HG02623 (cell line): Measurements from ENCODE around the gene OFD1.

Source experiments
- ATAC-seq: cut with Tn5 transposase; IDR thresholded peaks from one replicate; pipeline ENCODE4 v1.9.1; 2021; ENCODE audit warnings: moderate library complexity; ENCODE audit not compliant: unreplicated experiment

OFD1 gene

DNA sequence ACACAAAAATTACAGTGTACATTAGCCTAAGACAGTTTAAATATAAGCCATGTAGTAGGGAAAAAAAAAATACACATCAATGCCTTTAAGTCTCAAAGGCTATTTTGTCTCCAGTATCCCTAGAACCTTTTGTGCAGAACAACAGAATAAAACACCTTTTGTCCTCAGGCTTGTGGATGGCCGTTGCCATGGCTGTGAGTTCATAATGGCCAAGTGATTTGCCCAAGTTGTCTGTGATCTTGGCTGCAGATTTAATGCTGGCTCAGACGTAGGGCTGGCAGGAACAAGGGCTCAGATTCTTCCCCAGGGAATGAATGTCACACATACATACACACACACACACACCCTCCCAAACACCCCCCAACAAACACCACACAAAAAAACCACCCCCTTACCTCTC lies 57.0 kb downstream of the OFD1 start:
- ATAC-seq = no peak

DNA sequence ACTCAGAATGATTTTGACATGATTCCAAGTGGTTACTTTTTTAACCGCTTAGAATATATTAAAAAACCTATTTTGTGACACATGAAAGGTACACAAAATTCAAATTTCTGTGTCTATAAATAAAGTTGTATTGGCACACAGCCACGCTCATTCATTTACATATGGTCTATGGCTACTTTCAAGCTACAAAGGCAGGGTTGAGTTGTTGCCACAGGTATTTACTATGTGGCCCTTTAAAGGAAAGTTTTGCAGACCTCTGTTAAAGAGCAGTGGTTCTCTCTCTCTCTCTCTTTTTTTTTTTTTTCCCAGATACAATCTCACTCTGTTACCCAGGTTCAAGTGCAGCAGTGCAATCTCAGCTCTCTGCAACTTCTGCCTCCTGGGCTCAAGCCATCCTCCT lies 59.3 kb downstream of the OFD1 start:
- no peak for ATAC-seq

DNA sequence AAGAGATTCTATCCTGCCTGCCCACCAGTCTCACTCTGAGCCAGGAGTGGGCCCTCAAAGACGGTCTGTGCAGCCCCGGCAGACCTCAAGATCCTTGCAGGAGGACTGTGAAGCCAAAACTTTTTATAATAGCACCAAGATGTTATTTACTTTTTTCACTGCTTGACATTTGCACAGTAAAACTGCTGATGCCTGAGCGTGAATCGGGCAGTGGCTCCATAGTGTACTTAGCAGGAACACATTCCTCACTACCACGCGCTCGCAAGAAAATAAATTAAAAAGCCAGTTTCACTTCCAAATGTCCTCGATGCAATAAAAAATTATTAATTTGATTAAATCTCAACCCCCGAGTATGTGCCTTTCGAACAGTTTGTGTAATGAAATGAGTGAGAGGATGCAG lies 59.9 kb downstream of the OFD1 start:
- no peak for ATAC-seq

DNA sequence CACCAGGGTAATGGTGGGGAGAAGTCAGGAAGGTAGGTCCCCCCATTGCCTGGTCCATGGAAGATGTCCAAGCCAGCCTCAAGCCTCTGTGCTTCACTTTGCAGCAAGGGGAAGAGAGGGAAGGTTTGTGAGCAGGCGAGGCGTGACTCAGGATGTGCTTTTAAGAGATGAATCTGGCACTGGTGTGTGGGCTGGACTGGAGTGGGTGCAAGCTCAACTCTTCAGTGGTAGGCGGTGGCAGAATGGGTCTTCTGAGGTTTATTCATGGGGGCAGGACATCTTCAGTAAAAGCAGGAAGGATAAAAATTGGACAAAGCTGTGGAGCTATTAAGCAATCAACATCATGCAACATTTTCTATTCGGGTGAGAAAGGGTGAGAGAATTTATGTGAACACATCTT lies 63.0 kb downstream of the OFD1 start:
- ATAC-seq = no peak

DNA sequence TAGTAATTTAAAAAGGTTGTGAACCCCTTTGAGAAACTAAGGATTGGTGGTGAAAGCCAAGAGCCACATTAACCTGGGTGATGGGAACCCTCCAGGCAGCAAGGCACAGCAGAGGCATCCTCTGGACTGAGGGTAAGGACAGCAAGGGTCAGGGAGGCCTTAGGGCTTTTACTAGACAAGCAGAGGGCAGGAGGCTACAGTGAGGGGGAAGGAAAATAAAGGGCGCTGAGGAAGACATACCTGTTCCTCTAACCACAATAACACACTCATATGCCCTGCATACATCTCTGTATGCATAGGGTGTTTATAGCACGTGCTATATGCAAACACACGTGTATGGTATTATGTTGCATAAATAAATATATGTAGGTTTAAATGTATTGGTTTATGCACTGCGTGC lies 63.6 kb downstream of the OFD1 start:
- no peak for ATAC-seq

DNA sequence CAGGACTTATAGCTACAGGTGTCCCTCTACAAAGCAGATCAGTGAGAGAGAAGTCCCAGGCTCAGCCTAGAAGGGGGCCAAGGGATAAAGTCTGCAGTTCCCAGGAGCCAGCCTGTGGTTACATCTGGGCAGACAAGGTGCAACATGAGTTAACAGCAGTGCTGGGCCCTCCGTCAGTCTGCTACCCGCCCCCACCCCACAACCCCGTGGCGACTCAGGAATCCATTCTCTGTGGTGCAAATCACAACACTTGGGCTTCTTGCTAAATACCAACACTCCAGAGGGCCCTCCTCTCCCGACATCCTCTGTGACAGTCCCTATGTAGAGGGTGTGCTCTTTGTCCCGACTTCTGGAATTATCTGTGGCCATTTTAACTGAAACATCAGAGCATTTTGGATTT lies 68.6 kb downstream of the OFD1 start:
- ATAC-seq = no peak

DNA sequence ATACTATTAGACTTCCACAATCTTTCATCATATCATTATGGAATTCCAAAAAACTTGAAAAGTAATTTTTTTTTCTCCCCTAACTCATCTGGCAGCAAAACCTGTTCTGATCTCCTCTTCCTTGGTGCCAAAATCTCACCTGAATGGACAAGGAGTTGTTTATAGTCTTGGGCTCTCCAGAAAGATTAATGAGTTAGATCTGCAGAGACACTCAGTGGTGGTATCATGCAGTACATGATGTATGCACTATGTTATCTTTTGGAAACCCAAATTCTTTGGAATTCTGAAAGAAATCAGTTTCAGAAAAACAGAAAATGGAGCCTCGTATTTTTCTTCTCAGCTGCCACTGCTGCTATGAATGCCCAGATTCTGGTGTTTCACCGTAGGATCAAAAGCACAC lies 70.7 kb downstream of the OFD1 start:
- no peak for ATAC-seq

DNA sequence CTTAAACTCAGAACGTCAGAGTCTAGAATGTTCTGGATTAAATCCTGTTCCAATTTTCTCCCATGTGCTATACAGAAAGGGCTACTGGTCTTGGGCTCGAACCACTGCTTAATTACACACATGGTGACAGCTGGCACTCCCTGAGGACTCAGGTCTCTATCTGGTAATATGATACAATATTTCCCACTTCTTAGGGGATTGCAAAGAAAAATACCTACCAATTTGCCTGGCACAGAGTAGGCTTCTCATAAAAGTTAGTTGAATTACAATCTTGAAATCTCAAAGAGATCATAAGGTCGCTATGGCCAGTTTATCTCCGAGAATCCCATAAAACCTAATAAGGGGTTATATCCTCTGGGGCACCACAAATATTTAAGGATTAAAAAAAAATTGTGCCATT lies 73.7 kb downstream of the OFD1 start:
- ATAC-seq = no peak

DNA sequence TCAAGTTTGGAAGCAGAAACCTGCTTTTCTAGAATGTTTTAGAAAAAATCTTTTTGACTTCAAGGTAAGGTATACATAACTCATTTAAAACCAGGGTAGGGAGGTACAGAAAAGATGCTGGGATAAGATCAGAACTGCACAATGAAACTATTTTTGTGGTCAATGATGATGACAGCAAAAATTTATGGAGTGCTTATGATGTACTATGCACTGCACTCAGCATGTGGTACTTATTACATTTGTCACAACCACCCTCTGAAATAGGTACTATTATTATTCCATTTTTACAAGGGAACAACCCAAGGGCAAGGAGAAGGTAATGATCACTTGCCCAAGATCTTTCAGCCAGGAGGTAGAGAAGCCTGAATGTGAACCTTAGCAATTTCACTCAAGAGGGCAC lies 74.3 kb downstream of the OFD1 start:
- ATAC-seq = no peak

DNA sequence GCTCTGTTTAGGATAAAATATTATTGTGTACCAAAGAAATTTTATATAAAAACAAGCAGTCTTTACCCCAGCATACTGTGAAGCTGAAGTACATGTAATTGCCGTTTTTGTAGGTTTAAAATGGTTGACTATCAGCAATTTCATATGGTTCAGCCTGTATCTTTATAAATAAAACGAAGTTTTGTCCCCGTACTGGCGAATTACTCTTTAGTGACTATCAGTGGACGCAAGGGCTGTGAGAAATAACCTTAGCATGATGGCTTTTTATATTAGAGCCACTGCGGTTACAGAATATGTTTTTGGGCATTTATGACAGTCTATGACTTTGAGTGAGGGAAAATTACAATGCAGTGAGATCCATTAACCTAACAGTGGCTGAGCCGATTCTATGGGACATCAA lies 81.1 kb downstream of the OFD1 start:
- ATAC-seq = no peak

DNA sequence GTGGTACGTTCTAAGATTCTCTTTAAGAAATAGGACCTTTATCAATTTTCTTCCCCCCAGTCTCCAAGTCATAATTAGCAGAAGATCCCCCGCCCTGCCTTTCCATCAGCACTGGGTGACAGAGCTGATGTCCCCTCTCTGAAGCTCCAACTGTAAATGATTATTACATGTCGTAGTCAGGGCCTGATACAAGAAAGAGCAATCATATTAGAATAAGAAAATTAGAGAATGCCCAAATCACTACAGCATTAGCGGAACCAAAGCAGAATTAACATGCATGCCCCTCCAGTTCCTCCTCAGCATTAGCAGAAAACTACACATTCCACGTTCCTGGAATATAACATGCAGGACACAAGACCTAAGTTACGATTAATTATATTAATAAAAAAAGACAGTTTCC lies 81.6 kb downstream of the OFD1 start:
- ATAC-seq = no peak

DNA sequence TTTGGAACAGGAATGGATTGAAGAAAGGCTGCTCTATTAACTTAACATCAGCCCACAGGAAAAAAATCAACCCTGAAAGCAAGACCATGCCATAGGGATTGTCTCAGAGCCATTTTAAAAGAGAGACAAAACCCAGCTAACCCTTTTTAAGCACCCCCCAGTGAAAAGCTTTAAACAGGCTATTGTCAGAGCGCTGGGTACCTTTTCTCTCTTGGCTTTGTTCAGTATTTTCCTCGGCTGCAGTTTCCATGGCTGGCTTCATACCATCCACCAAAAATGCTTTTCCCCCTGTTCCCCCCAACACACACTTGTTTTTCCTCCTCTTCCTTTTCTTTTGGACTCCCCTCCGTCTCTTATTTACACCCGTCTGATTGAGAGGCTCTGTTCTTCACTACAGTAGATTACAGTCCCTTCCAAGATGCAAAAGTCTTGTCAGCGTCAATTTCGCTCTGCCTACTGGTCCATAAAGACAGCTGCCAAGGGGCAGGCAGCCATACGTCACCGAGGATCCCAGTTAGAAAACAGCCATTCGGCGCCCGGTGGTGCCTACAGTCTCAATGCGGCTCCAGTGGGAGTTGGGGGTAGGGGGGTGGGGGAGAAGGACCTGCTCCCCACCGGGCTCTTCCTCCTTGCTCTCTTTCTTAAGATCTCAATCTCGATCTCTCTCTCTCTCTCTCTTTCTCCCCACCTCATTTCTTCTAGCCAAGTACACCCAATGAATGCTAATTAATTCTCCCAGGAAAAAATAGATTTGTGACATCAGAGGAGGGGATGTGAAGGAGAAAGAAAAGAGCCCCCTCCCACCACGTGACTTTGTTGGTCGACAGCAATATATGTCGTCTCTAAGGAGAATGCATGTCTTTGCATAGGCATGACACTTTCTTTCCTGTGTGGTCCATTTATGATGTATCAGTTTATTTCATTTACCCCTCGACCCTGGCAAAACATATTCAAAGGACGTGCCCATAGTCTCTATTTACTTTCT lies 82.4 kb downstream of the OFD1 start, which contains the start of gene GPM6B:
Gene GPM6B, minus strand, starts transcription at position 451 of the 985 bp plus-strand sequence. Its CDS starts 189 bp downstream, at position 262.
- no peak for ATAC-seq
